NCI-H524 treated with DMSO at 0.1 percent for 48 hours (cell line): Measurements from ENCODE around the gene RAPGEF1.

ENCODE experiments used
- DNase-seq: peaks from one replicate; lab custom pipeline; 2025; lab: John Stamatoyannopoulos, UW

RAPGEF1 gene

DNA sequence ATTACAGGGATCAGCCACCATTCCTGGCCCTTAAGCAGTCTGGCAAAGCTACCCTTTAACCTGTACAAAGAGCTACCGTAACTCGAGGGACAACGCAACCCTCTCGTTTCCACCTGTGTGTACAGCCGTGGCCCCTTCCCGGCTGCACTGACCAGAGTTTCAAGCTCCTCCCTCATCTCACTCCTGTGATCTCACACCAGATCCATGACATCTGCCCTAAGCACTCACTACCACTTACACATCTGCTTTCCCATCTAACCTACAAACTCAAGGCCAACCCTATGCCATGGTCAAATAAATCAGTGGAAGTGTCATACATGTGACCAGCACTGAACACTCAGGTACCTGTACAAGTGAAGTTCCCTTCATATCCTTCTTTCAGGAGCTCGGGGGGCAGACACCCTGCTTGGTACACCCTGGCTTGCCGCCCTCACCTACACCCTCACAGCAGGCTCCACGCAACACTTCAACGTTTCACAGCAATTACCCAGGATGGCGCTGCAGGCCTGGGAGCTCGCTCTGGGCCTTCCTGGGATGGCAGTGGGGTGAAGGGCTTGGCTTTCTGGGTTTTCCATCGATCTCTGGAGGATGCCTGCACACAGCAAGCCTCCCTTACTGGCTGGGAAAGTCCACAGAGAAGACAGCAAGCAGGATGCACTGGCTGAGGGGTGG, 132.8 kb downstream of the RAPGEF1 start:
- DNase-seq = no peak

DNA sequence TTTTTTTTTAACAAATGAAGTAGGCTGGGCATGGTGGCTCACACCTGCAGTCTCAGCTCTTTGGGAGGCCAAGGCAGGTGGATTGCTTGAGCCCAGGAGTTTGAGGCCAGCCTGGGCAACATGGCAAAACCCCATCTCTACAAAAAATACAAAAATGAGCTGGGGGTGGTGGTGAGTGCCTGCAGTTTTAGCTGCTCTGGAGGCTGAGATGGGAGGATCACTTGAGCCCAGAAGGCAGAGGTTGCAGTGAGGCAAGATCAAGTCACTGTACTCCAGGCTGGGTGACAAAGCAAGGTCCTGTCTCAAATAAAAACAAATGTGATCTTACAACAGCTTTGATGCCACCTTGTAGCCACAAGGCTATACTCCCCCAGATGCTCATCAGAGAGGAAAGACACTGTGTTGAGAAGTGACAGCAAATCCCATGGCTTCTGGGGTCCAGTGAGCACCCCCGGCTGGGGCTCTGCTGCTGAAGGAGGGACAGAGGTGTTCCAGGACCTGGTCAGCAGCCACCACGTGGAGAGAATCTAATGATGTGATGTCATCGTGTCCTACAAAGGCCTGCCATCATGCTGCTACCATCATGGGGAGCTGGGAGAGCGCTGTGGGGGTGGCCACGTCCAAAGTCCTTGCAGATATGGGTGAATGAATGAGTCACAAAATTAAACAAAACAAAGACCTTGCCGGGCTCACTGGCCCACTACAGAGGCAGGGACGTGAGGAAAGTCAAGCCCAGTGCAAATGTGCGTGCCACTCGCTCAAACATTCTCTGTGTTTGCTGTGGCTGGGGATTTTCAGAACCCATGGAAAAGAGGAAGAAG, 133.9 kb downstream of the RAPGEF1 start:
- DNase-seq = no peak

GRCh38 chr9:131603711-131604439, 136.0 kb downstream of the RAPGEF1 start:
- no peak for DNase-seq

DNA sequence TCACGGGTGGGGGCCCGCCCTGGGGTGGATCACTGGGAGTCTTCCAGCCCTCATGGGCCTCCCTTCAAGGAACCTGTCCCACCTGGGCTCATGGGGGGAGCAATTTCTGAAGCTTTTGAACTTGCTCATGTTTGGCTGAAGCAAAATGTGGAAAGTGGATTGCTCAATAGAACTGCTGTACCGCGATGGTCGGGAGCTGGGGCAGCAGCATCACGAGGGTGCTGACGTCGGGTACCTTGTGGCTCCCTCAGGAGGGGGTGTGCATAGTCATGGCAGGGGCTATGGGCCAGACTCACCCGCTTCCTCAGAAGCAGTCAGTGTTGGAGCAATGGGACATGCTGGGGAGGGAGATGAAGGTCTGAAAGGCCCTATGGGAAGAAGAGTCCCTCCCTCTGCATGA, 136.7 kb downstream of the RAPGEF1 start:
- DNase-seq = no peak

- DNase-seq = no peak
Observed at GRCh38 chr9:131601683-131602181, 138.1 kb downstream of the RAPGEF1 start.

- no peak for DNase-seq
Observed at GRCh38 chr9:131598121-131598520, 141.8 kb downstream of the RAPGEF1 start.

DNA sequence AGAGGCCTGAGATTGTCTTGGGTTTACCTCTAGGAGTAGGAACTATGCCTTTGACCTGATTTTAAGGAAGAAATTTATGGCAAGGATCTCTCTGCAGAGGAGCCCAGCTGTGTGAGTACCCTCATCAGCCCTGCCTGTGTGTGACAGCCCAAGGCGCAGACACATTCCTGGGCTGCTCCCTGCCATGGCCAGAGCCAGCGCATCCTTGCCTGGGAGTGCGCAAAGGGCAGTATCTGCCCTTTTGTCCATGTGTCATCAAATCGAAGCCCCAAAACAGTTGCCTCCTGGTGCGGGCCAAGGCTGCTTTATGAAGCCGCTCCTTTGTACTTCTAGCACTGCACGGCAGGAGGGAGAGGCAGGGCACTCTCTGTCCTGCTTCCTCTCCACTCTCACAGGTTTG, 142.6 kb downstream of the RAPGEF1 start:
- DNase-seq = no peak

DNA sequence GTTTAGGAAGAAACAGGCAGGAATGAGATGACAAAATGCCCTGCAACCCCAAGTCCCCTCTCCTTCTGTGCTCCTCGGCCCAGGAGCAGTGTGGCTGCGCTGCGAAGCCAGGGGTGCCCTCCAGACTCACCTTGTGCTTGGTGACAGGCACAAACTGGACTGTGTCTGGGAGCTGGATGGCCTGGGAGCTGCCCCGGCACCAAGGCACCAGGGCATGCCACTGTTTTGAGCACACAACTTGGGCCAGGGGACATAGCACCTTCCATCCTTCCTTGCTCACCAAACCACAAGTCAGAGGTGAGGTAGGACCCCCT, 143.5 kb downstream of the RAPGEF1 start:
- no peak for DNase-seq

GRCh38 chr9:131595696-131596429, 144.0 kb downstream of the RAPGEF1 start:
- no peak for DNase-seq

GRCh38 chr9:131594906-131595665, 144.8 kb downstream of the RAPGEF1 start:
- DNase-seq = no peak

- DNase-seq = peak; percentile 12
Observed at GRCh38 chr9:131593936-131594665, 145.8 kb downstream of the RAPGEF1 start.

GRCh38 chr9:131593091-131593820, 146.6 kb downstream of the RAPGEF1 start:
- DNase-seq = no peak

DNA sequence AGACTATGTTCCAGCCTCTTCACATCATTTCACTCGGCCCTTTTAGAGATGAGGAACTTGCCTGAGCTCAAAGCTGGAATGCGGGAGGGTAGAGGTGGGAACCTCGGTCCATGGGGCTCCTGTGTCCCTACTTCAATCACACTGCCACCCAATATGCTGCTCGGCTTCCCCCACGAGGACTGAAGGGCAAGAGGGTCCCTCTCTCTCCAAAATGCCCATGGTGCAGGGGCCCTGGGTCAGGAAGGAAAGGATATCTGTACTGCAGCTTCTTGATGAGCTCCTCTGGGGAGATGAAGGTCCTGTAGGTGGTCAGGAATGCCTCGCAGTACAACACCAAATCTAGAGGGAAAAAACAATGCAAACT, 148.0 kb downstream of the RAPGEF1 start:
- no peak for DNase-seq

- peak; percentile 13 for DNase-seq
Observed at GRCh38 chr9:131590907-131591844, 148.7 kb downstream of the RAPGEF1 start.

GRCh38 chr9:131590449-131590848, 149.4 kb downstream of the RAPGEF1 start:
- no peak for DNase-seq

- no peak for DNase-seq
Observed at GRCh38 chr9:131589993-131590392, 149.9 kb downstream of the RAPGEF1 start.

- peak; percentile 24 for DNase-seq
Observed at GRCh38 chr9:131589124-131589711, 150.7 kb downstream of the RAPGEF1 start.

- no peak for DNase-seq
Observed at GRCh38 chr9:131588396-131588795, 151.5 kb downstream of the RAPGEF1 start.
